Neural cell (in vitro differentiated cells): ENCODE data around the gene KRTAP1-3. TPM values are rescaled to one million over a fixed set of nuclear protein-coding genes. Genes with fewer than 3 reads are reported as not detected.
"Not testable (repeated sequence)": the region's sequence is repeated elsewhere in the genome, so short reads cannot be mapped to it uniquely, and the experiment has no call there.

ENCODE experiments used
- H2AFZ ChIP-seq: fragments of 200-600, 300-800 bp; sonication (generic), shearing (Covaris generic); 2 replicates; pipeline ENCODE4 v1.6.0; 2014; ENCODE audit warnings: low read depth, mild to moderate bottlenecking, antibody characterized with exemption, low read length, moderate library complexity
- H3F3A ChIP-seq: fragments of 200-600 bp; shearing (Covaris generic); 2 replicates; pipeline ENCODE4 v1.6.1; 2016; ENCODE audit warnings: mild to moderate bottlenecking, moderate library complexity, mixed read lengths, antibody characterized with exemption, low read length; ENCODE audit not compliant: insufficient read depth, poor library complexity, severe bottlenecking
- H3K27ac ChIP-seq: fragments of 200-600, 300-800 bp; sonication (generic), shearing (Covaris generic); 2 replicates; pipeline ENCODE4 v1.5.1; 2014; ENCODE audit warnings: mild to moderate bottlenecking, low read length, moderate library complexity
- H3K27me3 ChIP-seq: fragments of 300-800, 200-600 bp; sonication (generic), shearing (Covaris generic); 2 replicates; pipeline ENCODE4 v1.6.0; 2014; ENCODE audit warnings: mild to moderate bottlenecking, low read depth, low read length, moderate library complexity; ENCODE audit not compliant: insufficient read depth
- H3K36me3 ChIP-seq: fragments of 300-800, 200-600 bp; sonication (generic), shearing (Covaris generic); 2 replicates; pipeline ENCODE4 v1.5.1; 2014; ENCODE audit warnings: mild to moderate bottlenecking, antibody characterized with exemption, low read length, moderate library complexity; ENCODE audit not compliant: insufficient read depth
- H3K4me2 ChIP-seq: fragments of 300-800, 200-600 bp; sonication (generic), shearing (Covaris generic); 2 replicates; pipeline ENCODE4 v1.6.0; 2014; ENCODE audit warnings: mild to moderate bottlenecking, low read length
- H3K4me3 ChIP-seq: fragments of 300-800, 200-600 bp; sonication (generic), shearing (Covaris generic); 2 replicates; pipeline ENCODE4 v1.5.1; 2014; ENCODE audit warnings: mild to moderate bottlenecking, low read length, moderate library complexity
- H3K79me2 ChIP-seq: fragments of 200-600 bp; shearing (Covaris generic); replicated peaks from 2 replicates; pipeline ENCODE4 v1.6.0; 2014; ENCODE audit warnings: mild to moderate bottlenecking, low read length, moderate library complexity; ENCODE audit not compliant: insufficient read depth
- H3K9ac ChIP-seq: fragments of 300-800, 200-600 bp; sonication (generic), shearing (Covaris generic); 2 replicates; pipeline ENCODE4 v1.6.1; 2016; ENCODE audit warnings: mild to moderate bottlenecking, low read length, mixed read lengths
- H3K9me2 ChIP-seq: fragments of 200-600 bp; shearing (Covaris generic); 2 replicates; pipeline ENCODE4 v1.6.1; 2016; ENCODE audit warnings: mild to moderate bottlenecking, low read length, mixed read lengths; ENCODE audit not compliant: insufficient read depth
- H3K9me3 ChIP-seq: fragments of 200-600, 300-800 bp; sonication (generic), shearing (Covaris generic); 2 replicates; pipeline ENCODE4 v1.6.1; 2016; ENCODE audit warnings: mild to moderate bottlenecking, mixed run types, low read length, moderate library complexity, mixed read lengths
- H4K20me1 ChIP-seq: fragments of 200-600 bp; shearing (Covaris generic); 2 replicates; pipeline ENCODE4 v1.6.1; 2016; ENCODE audit warnings: mild to moderate bottlenecking, mixed run types; ENCODE audit not compliant: insufficient read depth
- CTCF ChIP-seq: fragments of 450-650 bp; IDR thresholded peaks from 2 replicates; pipeline ENCODE4 v1.5.1; 2014; ENCODE audit warnings: antibody characterized with exemption, mild to moderate bottlenecking, moderate library complexity; ENCODE audit not compliant: poor library complexity, severe bottlenecking
- EP300 ChIP-seq: fragments of 450-650 bp; conservative IDR thresholded peaks from 2 replicates; pipeline ENCODE4 v1.6.1; 2014; ENCODE audit warnings: antibody characterized with exemption, mild to moderate bottlenecking, moderate library complexity; ENCODE audit not compliant: poor library complexity, severe bottlenecking
- EZH2 ChIP-seq: fragments of 200-600, 300-800 bp; shearing (Covaris generic), sonication (generic); IDR thresholded peaks from 2 replicates; pipeline ENCODE4 v1.6.1; 2014; ENCODE audit warnings: antibody characterized with exemption, low read length, borderline replicate concordance, mild to moderate bottlenecking; ENCODE audit not compliant: insufficient read depth, poor library complexity, severe bottlenecking
- MXI1 ChIP-seq: fragments of 450-650 bp; conservative IDR thresholded peaks from 2 replicates; pipeline ENCODE4 v1.6.1; 2014; ENCODE audit warnings: antibody characterized with exemption, mild to moderate bottlenecking; ENCODE audit not compliant: poor library complexity, severe bottlenecking
- POLR2AphosphoS5 ChIP-seq: IDR thresholded peaks from 2 replicates; pipeline ENCODE4 v1.6.1; 2012
- RAD21 ChIP-seq: fragments of 450-650 bp; conservative IDR thresholded peaks from 2 replicates; pipeline ENCODE4 v1.6.1; 2014; ENCODE audit warnings: antibody characterized with exemption, mild to moderate bottlenecking, moderate library complexity
- REST ChIP-seq: IDR thresholded peaks from 2 replicates; pipeline ENCODE4 v1.6.1; 2012; ENCODE audit warnings: borderline replicate concordance
- SMC3 ChIP-seq: fragments of 450-650 bp; conservative IDR thresholded peaks from 2 replicates; pipeline ENCODE4 v1.6.1; 2014; ENCODE audit warnings: antibody characterized with exemption, mild to moderate bottlenecking, moderate library complexity; ENCODE audit not compliant: poor library complexity
- TAF1 ChIP-seq: IDR thresholded peaks from 2 replicates; pipeline ENCODE4 v1.6.1; 2012; ENCODE audit warnings: low read depth
- polyA plus RNA-seq: library from polyadenylated mRNA; depleted of rRNA; stranded (reverse); fragments of >200 nt; gene quantifications from 2 replicates; pipeline ENCODE4 v1.2.3, GENCODE V29; 2014

Gene KRTAP1-3
- polyA plus RNA-seq, 1 donor from 2014 or later, result not detected

- H3K4me2 ChIP-seq, result no peak overlapping the region
- no peak overlapping the region for H3K9ac ChIP-seq
- no peaks in the 10 kb centered on the region for H3F3A ChIP-seq
- no peaks in the 10 kb centered on the region for H3K36me3 ChIP-seq
- H3K9me3 ChIP-seq, result no peaks in the 10 kb centered on the region
- H3K27me3 ChIP-seq, result no peaks in the 10 kb centered on the region
- H3K9me2 ChIP-seq, result no peaks in the 10 kb centered on the region
- no peaks in the 10 kb centered on the region for H3K79me2 ChIP-seq
- H2AFZ ChIP-seq, result no peak overlapping the region
- no peak overlapping the region for H3K27ac ChIP-seq
- H4K20me1 ChIP-seq, result no peaks in the 10 kb centered on the region
- no peak for TF ChIP-seq SMC3
- no peak for TF ChIP-seq EP300
- TF ChIP-seq TAF1, result no peak
- H3K4me3 ChIP-seq, result no peak overlapping the region
Observed at GRCh38 chr17:41058741-41059140, 24.1 kb upstream of the KRTAP1-3 start.

- H3K9me3 ChIP-seq, result no peaks in the 10 kb centered on the region
- H3K9me2 ChIP-seq, result no peaks in the 10 kb centered on the region
- no peaks in the 10 kb centered on the region for H3K27me3 ChIP-seq
- H3K27ac ChIP-seq, result no peak overlapping the region
- no peaks in the 10 kb centered on the region for H3K79me2 ChIP-seq
- H3F3A ChIP-seq, result no peaks in the 10 kb centered on the region
- TF ChIP-seq CTCF (no peak), RAD21 (no peak), EP300 (no peak), MXI1 (no peak), POLR2AphosphoS5 (no peak), EZH2 (no peak), SMC3 (no peak), REST (no peak), TAF1 (no peak)
- no peak overlapping the region for H3K4me3 ChIP-seq
- no peak overlapping the region for H3K9ac ChIP-seq
- no peak overlapping the region for H3K4me2 ChIP-seq
- no peak overlapping the region for H2AFZ ChIP-seq
- no peaks in the 10 kb centered on the region for H3K36me3 ChIP-seq
- H4K20me1 ChIP-seq, result no peaks in the 10 kb centered on the region
Observed at GRCh38 chr17:41057547-41057946, 22.9 kb upstream of the KRTAP1-3 start.

- H3K27me3 ChIP-seq, H3K79me2 ChIP-seq: not testable (repeated sequence)
Observed at GRCh38 chr17:41055130-41055529, 20.5 kb upstream of the KRTAP1-3 start, which contains the start of gene KRTAP2-2. Gene KRTAP2-2, minus strand, starts transcription at chr17:41055230. Its CDS starts 19 bp downstream, at chr17:41055211.

GRCh38 chr17:41054556-41054955, 19.9 kb upstream of the KRTAP1-3 start:
- not testable (repeated sequence) for H3K36me3 ChIP-seq, H4K20me1 ChIP-seq, H3K4me3 ChIP-seq, H3K79me2 ChIP-seq, H3K27ac ChIP-seq, H3K9me2 ChIP-seq, H3K27me3 ChIP-seq, H2AFZ ChIP-seq, H3K9ac ChIP-seq, H3K4me2 ChIP-seq, H3F3A ChIP-seq, H3K9me3 ChIP-seq

More at GRCh38 chr17:41055130-41055529, 20.5 kb upstream of the KRTAP1-3 start, which contains the start of gene KRTAP2-2:
- not testable (repeated sequence) for H3K27ac ChIP-seq, H2AFZ ChIP-seq, H4K20me1 ChIP-seq, H3K9me2 ChIP-seq, H3F3A ChIP-seq, H3K9me3 ChIP-seq, H3K9ac ChIP-seq, H3K4me3 ChIP-seq, H3K4me2 ChIP-seq, H3K36me3 ChIP-seq
